HG02943 (cell line): Measurements from ENCODE around the gene ARHGEF40.
A peak's percentile ranks its signal among the peaks of the same experiment; 100 is the strongest.

Experiments used
- ATAC-seq: cut with Tn5 transposase; IDR thresholded peaks from one replicate; pipeline ENCODE4 v1.9.1; 2021; ENCODE audit warnings: mild to moderate bottlenecking, low read depth, moderate library complexity; ENCODE audit not compliant: unreplicated experiment

Gene ARHGEF40

GRCh38 chr14:21078726-21079125 is 8.6 kb downstream of the ARHGEF40 start:
- ATAC-seq: no peak

- no peak for ATAC-seq
Observed at GRCh38 chr14:21081521-21082142, 11.5 kb downstream of the ARHGEF40 start.

- no peak for ATAC-seq
Observed at GRCh38 chr14:21083565-21084325, 13.6 kb downstream of the ARHGEF40 start.

- ATAC-seq: no peak
Observed at GRCh38 chr14:21084396-21084795, 14.3 kb downstream of the ARHGEF40 start.

- ATAC-seq: no peak
Observed at GRCh38 chr14:21084998-21085853, 15.1 kb downstream of the ARHGEF40 start.

GRCh38 chr14:21086908-21087293 is 16.8 kb downstream of the ARHGEF40 start:
- no peak for ATAC-seq

- ATAC-seq: no peak
Observed at GRCh38 chr14:21087294-21088091, 17.4 kb downstream of the ARHGEF40 start.

GRCh38 chr14:21088687-21089086 is 18.6 kb downstream of the ARHGEF40 start:
- no peak for ATAC-seq

GRCh38 chr14:21089271-21089670 is 19.2 kb downstream of the ARHGEF40 start:
- no peak for ATAC-seq

- ATAC-seq: no peak
Observed at GRCh38 chr14:21089877-21090193, 19.7 kb downstream of the ARHGEF40 start.

- no peak for ATAC-seq
Observed at GRCh38 chr14:21090194-21090939, 20.3 kb downstream of the ARHGEF40 start.

GRCh38 chr14:21090940-21091663 is 21.0 kb downstream of the ARHGEF40 start:
- no peak for ATAC-seq

GRCh38 chr14:21091821-21092272 is 21.7 kb downstream of the ARHGEF40 start:
- ATAC-seq: no peak

GRCh38 chr14:21092273-21093011 is 22.3 kb downstream of the ARHGEF40 start:
- peak; percentile 74 for ATAC-seq

- no peak for ATAC-seq
Observed at GRCh38 chr14:21093018-21093417, 22.9 kb downstream of the ARHGEF40 start.

- ATAC-seq: no peak
Observed at GRCh38 chr14:21093769-21094681, 23.9 kb downstream of the ARHGEF40 start.

- ATAC-seq: no peak
Observed at GRCh38 chr14:21095430-21096205, 25.5 kb downstream of the ARHGEF40 start.
